Nephron (organoid): ENCODE measurements around the gene NAV1.

Experiments
- H3K27ac Mint-ChIP-seq, 3 experiments: 2 replicates each; pipeline ENCODE4 v1.8.0; 2020; ENCODE audit warnings: mixed read lengths in 3 of 3, mild to moderate bottlenecking in 2 of 3, moderate library complexity in 1 of 3
- H3K27me3 Mint-ChIP-seq: 2 replicates; pipeline ENCODE4 v1.8.0; 2021; ENCODE audit warnings: low read depth, mild to moderate bottlenecking, moderate library complexity, mixed read lengths
- H3K36me3 Mint-ChIP-seq: 2 replicates; pipeline ENCODE4 v1.8.0; 2020; ENCODE audit warnings: low read depth, mixed read lengths
- H3K4me1 Mint-ChIP-seq: 2 replicates; pipeline ENCODE4 v1.8.0; 2020; ENCODE audit warnings: mixed read lengths
- H3K4me3 Mint-ChIP-seq, 3 experiments: 2 replicates each; pipeline ENCODE4 v1.8.0; 2020; ENCODE audit warnings: mild to moderate bottlenecking in 3 of 3, mixed read lengths in 3 of 3, moderate library complexity in 2 of 3
- H3K9me3 Mint-ChIP-seq: 2 replicates; pipeline ENCODE4 v1.8.0; 2020; ENCODE audit warnings: mixed read lengths
- CTCF ChIP-seq, 3 experiments: fragments of 200-600 bp; sonication (generic); IDR thresholded peaks; one replicate each; pipeline ENCODE4 v1.5.0; 2021; ENCODE audit warnings: antibody characterized with exemption in 3 of 3; ENCODE audit not compliant: unreplicated experiment in 3 of 3

Gene NAV1

GRCh38 chr1:201568859-201569294 lies 29.9 kb downstream of the NAV1 start:
- no peaks in the 10 kb centered on the region for H3K9me3 Mint-ChIP-seq
- H3K4me1 Mint-ChIP-seq = no peaks in the 10 kb centered on the region
- no peaks in the 10 kb centered on the region for H3K36me3 Mint-ChIP-seq
- no peak overlapping the region for H3K27ac Mint-ChIP-seq
- no peak for TF ChIP-seq CTCF (IDR thresholded peaks at IDR 0.05; ENCODE audit: unreplicated experiment in 3 of 3)
- peaks cover 12% of the 10 kb centered on the region for H3K27me3 Mint-ChIP-seq
- H3K4me3 Mint-ChIP-seq = no peak overlapping the region

- TF ChIP-seq CTCF (IDR thresholded peaks at IDR 0.05; ENCODE audit: unreplicated experiment in 3 of 3) = no peak
- peaks cover 3% of the 10 kb centered on the region for H3K9me3 Mint-ChIP-seq
These were observed 31.4 kb downstream of the NAV1 start for GRCh38 chr1:201570181-201570885.

GRCh38 chr1:201570886-201571624 lies 32.1 kb downstream of the NAV1 start:
- TF ChIP-seq CTCF (IDR thresholded peaks at IDR 0.05; ENCODE audit: unreplicated experiment in 3 of 3) = no peak
- Mint-ChIP-seq H3K27ac (no peak overlapping the region), H3K36me3 (no peaks in the 10 kb centered on the region), H3K4me1 (no peaks in the 10 kb centered on the region), H3K9me3 (peaks cover 7% of the 10 kb centered on the region), H3K4me3 (no peak overlapping the region), H3K27me3 (peaks cover 13% of the 10 kb centered on the region)

More at GRCh38 chr1:201570181-201570885, 31.4 kb downstream of the NAV1 start:
- Mint-ChIP-seq H3K4me1 (no peaks in the 10 kb centered on the region), H3K27ac (no peak overlapping the region), H3K4me3 (no peak overlapping the region), H3K27me3 (peaks cover 13% of the 10 kb centered on the region), H3K36me3 (no peaks in the 10 kb centered on the region)

GRCh38 chr1:201573030-201573429 lies 34.1 kb downstream of the NAV1 start:
- Mint-ChIP-seq H3K27ac (no peak overlapping the region), H3K36me3 (no peaks in the 10 kb centered on the region), H3K27me3 (peaks cover 12% of the 10 kb centered on the region), H3K4me1 (no peaks in the 10 kb centered on the region), H3K9me3 (peaks cover 18% of the 10 kb centered on the region), H3K4me3 (no peak overlapping the region)
- TF ChIP-seq CTCF (IDR thresholded peaks at IDR 0.05; ENCODE audit: unreplicated experiment in 3 of 3) = no peak

- Mint-ChIP-seq H3K4me3 (no peak overlapping the region), H3K36me3 (no peaks in the 10 kb centered on the region), H3K27me3 (peaks cover 7% of the 10 kb centered on the region), H3K9me3 (peaks cover 22% of the 10 kb centered on the region), H3K27ac (no peak overlapping the region), H3K4me1 (no peaks in the 10 kb centered on the region)
- no peak for TF ChIP-seq CTCF (IDR thresholded peaks at IDR 0.05; ENCODE audit: unreplicated experiment in 3 of 3)
These were observed 35.0 kb downstream of the NAV1 start for GRCh38 chr1:201573923-201574322.
